NCI-H2227 (cell line): ENCODE measurements around the gene ZNF69.
"Not testable (repeated sequence)": the region's sequence is repeated elsewhere in the genome, so short reads cannot be mapped to it uniquely, and the experiment has no call there.

Experiments
- DNase-seq: peaks from one replicate; lab custom pipeline; 2025; ENCODE audit not compliant: unreplicated experiment; lab: John Stamatoyannopoulos, UW

Gene ZNF69

GRCh38 chr19:11890634-11891033 lies 3.1 kb downstream of the ZNF69 start:
- no peak for DNase-seq

GRCh38 chr19:11894851-11895250 lies 7.3 kb downstream of the ZNF69 start:
- no peak for DNase-seq

GRCh38 chr19:11902228-11902627 lies 14.6 kb downstream of the ZNF69 start:
- no peak for DNase-seq

GRCh38 chr19:11905928-11906327 lies 18.3 kb downstream of the ZNF69 start:
- no peak for DNase-seq

- DNase-seq = not testable (repeated sequence)
Measured at GRCh38 chr19:11911937-11912336, 24.4 kb downstream of the ZNF69 start.

- not testable (repeated sequence) for DNase-seq
Measured at GRCh38 chr19:11914417-11915051, 27.0 kb downstream of the ZNF69 start.

- peak; percentile 4 for DNase-seq
Measured at GRCh38 chr19:11921852-11922495, 34.4 kb downstream of the ZNF69 start.

GRCh38 chr19:11924886-11925650 lies 37.5 kb downstream of the ZNF69 start, which contains the start of gene ZNF700:
Gene ZNF700, plus strand, starts transcription at chr19:11925107. Its CDS starts 104 bp downstream, at chr19:11925211.
- DNase-seq = peak; percentile 87

GRCh38 chr19:11925651-11926187 lies 38.1 kb downstream of the ZNF69 start:
- DNase-seq = not testable (repeated sequence)

GRCh38 chr19:11927227-11927626 lies 39.6 kb downstream of the ZNF69 start:
- DNase-seq = no peak

GRCh38 chr19:11931051-11931450 lies 43.5 kb downstream of the ZNF69 start:
- DNase-seq = no peak

GRCh38 chr19:11931513-11931912 lies 43.9 kb downstream of the ZNF69 start:
- no peak for DNase-seq

- DNase-seq = not testable (repeated sequence)
Measured at GRCh38 chr19:11935829-11936228, 48.2 kb downstream of the ZNF69 start.

- DNase-seq = not testable (repeated sequence)
Measured at GRCh38 chr19:11938383-11938782, 50.8 kb downstream of the ZNF69 start.

- not testable (repeated sequence) for DNase-seq
Measured at GRCh38 chr19:11941361-11941887, 53.8 kb downstream of the ZNF69 start.

- DNase-seq = no peak
Measured at GRCh38 chr19:11942008-11942842, 54.6 kb downstream of the ZNF69 start.

- DNase-seq = no peak
Measured at GRCh38 chr19:11942843-11943108, 55.2 kb downstream of the ZNF69 start.

- DNase-seq = no peak
Measured at GRCh38 chr19:11944656-11945055, 57.1 kb downstream of the ZNF69 start.

- DNase-seq = no peak
Measured at GRCh38 chr19:11948646-11949045, 61.1 kb downstream of the ZNF69 start.

- no peak for DNase-seq
Measured at GRCh38 chr19:11949201-11949600, 61.6 kb downstream of the ZNF69 start.

- DNase-seq = not testable (repeated sequence)
Measured at GRCh38 chr19:11949614-11950080, 62.1 kb downstream of the ZNF69 start.
